Stimulated activated CD4-positive, alpha-beta T cell treated with anti-CD3 and anti-CD28 coated beads, TNF-alpha, amount 100 ng/mL, for 4 hours (primary cell): ENCODE data around the gene ANKRD40CL.
"Not testable (repeated sequence)": the region's sequence is repeated elsewhere in the genome, so short reads cannot be mapped to it uniquely, and the experiment has no call there.

Source experiments
- DNase-seq, 3 experiments: peaks; one replicate each; pipeline ENCODE4 v3.0.0-alpha.2; 2020; ENCODE audit warnings: low read depth in 3 of 3

Gene ANKRD40CL, protein sequence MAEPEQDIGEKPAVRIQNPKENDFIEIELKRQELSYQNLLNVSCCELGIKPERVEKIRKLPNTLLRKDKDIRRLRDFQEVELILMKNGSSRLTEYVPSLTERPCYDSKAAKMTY

DNA sequence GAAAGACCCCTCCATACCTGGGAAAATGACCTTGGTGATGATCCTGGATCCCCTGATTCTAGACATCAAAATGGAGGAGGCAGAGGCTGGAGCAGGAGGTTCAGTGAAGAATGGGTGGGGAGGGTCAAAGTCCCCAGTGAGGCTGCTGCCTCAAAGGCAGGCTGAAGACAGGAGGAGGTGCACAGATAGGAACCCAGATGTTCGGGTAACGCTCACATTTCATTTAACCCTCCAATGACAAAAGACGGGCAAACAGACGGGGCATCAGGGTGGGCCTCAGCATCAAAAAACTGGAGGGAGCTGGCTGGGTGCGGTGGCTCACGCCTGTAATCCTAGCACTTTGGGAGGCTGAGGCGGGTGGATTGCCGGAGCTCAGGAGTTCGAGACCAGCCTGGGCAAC is at the start of gene ANKRD40CL:
Gene ANKRD40CL (minus strand): TSS at position 73 of the 400 bp plus-strand sequence. CDS start 605 bp downstream, outside the sequence.
- DNase-seq: no peak

DNA sequence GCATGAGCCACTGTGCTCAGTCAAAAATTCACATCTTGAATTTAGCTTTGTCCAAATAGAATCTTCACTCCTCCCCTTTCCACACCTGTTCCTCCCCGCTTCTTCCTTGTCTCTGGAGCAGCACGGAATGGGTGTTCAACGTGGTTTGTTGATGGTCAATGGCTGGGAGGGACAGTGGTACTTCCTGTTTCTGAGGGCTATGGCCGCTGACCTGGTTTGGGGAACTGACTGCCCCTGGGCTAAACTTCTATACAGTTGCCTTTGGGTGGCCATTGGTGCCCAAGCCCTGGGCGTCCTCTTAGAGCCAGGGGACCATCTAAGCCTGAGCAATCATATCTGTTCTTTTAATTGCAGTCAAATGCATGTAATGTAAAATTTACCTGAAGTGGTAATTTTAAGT is 49.0 kb upstream of the ANKRD40CL start:
- no peak for DNase-seq

DNA sequence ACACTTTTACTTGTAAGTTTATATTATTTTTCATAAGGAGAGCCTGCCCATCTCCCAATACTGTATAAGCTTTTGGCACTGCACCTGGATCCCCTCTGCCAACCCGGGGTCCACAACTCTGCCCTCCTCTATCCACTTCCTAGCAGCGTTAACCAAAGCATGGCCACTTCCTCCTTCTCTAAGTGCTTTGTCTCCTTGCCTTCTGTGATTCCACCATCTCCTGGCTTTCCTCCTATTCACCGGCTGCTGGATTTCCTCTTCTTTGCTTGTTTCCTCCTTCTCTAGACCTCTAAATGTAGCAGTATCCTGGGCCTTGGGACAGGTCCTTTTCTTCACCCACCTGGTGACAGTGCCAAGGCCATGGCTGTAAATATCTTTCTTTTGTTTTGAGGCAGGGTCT is 48.1 kb upstream of the ANKRD40CL start:
- no peak for DNase-seq

DNA sequence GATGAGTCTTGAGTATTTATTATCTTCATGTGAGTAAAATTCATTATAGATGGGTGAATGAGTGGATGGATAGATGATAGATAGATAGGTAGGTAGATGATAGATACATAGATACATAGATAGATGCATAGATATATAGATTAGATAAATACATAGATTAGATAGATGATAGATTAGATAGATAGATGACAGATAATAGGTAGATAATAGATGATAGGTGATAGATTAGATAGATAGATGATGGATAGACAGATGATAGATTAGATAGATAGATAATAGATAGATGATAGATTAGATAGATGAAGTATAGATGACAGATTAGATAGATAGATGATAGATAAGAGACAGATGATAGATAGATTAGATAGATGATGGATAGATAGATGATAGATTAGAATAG is 46.3 kb upstream of the ANKRD40CL start:
- DNase-seq: no peak

DNA sequence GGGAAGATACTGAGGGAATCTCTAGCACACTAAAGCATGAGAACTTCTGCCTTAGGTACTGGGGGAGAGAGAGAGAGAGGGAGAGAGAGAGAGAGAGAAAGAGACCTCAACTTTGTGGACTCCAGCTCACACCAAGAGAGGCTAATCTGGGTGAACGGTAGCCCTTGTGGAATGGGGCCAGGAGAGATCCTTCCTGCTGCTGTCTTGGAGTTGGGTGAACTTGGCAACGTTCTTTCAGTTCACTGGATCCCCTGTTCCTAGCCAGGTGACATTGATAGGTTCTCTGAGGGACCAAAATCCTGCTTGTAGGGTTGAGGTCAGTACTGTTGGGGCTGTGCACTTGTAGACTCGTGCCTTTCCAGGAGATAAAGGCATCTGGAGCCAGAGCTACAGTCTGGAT is 41.6 kb upstream of the ANKRD40CL start:
- no peak for DNase-seq

DNA sequence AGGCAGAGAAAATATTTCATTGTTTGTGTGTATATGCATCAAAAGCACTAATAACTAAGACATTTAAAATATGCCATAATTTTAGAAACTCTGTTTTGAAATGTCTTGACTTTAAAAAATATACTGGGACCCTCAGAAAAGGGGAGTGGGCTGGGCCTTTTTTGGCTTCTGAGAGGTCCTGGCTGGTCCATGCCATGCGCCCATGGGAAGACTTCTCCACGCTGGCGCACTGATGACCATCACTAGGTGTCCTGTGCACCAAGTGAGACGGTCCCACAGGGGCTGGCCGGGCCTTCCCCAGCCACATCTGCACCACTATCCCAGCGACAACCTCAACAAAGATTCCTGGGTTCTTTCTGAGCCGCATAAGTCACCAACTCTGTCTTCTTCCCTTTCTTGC is 41.1 kb upstream of the ANKRD40CL start:
- no peak for DNase-seq

DNA sequence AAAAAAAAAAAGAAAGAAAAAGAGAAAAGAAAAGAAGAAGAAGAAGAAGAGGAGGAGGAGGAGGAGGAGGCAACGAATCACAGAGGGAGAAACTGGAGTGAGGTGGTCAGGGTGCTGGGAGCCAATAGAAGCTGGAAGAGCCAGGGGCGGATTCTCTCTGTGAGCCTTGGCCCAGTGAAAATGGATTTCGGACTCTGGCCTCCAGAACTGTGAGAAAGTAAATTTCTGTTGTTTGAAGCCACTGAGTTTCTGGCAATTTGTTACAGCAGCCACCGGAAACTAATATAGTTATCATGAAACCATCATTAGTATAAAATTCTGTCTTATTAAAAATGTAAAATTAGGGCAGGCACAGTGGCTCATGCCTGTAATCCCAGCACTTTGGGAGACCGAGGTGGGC is 40.4 kb upstream of the ANKRD40CL start:
- DNase-seq: no peak

DNA sequence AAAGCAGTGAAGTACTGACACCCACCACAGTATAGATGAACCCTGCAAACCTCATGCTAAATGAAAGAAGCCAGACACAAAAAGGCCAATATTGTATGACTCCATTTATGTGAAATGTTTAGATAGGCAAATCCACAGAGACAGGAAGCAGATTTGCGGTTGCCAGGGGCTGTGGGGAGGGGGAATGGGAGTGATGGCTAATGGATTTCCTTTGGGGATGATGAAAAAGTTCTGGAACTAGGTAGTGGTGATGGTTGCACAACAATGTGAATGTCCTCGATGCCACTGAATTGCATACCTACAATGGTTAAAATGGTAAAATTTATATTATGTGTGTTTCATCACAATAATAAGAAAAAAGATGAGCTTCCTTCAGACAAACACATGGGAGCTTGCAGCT is 39.7 kb upstream of the ANKRD40CL start:
- no peak for DNase-seq

DNA sequence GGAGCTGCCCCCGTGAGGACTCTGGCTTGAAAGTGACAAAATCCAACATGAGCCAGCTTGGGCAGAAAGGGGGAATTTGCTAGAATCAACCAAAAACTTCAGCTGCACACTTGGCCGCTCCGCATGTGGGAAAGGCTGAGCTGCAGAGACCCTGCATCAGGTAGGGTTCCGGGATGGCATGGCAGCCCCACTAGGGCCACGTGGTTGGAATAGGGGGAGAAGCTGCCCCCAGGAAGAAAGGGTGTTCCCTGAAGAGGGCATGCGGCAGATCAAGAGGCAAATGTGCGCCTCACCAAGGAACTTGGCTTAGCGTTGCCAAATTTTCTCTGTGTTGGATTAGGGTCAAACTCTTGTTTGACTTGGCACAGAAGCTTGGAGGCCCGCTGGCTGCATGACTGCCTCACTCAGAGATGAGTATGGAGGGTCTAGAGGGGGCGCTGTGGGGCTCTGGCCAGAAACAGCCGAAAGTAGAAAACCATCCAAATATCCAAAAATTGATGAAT is 38.9 kb upstream of the ANKRD40CL start:
- no peak for DNase-seq

DNA sequence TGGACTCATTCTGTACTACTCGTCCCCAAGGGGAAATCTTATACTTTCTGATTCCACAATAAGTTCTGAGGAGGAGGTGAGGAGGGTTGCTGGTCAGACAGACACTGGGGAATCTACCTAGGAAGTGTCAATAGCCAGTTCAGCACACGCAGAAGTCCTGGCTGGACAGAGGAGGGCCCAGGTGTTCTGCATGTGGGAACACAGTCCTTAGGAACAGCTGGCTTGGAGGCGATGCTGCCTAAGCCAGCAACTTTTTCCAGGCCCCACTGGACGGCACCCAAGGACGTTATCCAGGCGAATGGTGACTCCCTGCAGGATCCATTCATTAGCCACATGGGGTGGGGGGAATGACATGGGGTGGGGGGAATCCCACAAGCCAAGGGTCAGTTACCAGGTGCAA is 38.2 kb upstream of the ANKRD40CL start:
- DNase-seq: no peak

DNA sequence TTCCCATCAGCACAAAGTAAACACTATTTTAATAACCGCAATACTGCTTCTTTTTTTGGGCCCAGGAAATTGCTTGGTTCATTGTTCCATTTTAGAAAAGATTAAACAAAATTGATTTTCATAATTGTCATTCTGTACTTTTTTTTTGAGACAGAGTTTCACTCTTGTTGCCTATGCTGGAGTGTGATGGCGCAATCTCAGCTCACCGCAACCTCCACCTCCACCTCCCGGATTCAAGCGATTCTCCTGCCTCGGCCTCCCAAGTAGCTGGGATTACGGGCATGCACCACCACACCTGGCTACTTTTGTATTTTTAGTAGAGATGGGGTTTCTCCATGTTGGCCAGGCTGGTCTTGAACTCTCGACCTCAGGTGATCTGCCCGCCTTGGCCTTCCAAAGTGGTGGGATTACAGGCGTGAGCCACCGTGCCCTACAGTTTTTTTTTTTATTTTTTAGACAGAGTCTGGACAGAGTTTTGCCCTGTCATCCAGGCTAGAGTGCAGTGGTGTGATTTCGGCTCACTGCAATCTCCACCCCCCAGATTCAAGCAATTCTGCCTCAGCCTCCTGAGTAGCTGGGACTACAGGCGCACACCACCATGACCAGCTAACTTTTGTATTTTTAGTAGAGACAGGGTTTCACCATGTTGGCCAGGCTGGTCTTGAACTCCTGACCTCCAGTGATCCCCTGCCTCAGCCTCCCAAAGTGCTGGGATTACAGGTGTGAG is 37.6 kb upstream of the ANKRD40CL start:
- not testable (repeated sequence) for DNase-seq

DNA sequence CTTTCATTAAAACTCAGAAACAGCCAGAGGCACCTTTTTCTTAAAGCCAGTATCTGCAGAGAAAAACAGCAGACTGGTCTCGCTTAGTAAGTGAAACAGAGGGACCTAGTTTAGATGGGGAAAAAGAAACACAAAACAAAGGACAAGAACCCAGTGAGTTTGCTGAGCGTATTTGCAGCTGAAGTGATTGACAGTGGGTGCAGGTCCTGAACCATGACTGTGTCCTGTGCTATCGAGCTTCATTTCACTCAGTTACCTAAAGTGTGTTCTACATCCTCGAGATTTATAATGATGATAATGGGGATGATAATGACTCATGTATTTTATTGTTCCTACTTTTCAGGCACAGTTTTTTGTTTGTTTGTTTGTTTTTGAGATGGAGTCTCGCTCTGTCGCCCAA is 36.4 kb upstream of the ANKRD40CL start:
- DNase-seq: no peak

DNA sequence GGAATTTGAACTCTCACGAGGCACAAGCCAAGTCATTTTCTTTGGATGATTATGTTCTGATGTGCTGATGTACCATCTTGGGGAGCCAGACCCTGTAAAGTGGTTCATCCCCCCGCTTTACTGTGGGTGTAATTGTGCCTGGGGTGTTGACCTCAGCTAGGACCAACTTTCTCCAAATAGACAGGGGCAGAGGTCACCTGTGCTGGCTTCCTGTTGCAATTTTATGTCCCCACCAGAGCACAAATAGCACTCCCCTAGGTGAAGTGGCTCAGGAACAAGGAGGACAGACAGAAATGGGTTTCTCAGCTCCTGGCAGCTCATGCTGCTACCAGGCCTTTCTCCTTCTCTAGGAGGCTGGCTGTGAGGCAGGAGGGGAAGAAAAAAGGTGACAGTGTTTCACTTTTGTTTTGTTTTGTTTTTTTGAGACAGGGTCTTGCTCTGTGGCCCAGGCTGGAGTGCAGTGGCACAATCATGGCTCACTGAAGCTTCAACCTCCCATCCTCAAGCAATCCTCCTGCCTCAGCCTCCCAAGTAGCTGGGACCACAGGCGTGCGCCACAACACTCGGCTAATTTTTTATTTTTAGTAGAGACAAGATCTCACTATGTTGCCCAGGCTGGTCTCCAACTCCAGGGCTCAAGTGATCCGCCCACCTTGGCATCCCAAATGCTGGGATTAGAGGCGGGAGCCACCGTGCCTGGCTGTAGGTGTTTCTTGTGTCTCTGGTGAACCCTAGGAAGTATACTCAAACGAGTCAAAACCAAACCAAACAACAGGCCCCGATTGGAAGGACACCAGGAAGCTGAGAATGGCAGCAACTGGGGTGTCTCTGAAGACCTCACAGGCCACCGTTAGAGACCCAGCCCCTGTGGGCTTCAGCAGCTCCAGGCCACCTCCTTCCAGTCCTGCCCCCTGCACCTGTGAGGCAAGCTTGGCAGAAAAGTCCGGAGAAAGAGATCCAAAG is 35.6 kb upstream of the ANKRD40CL start:
- no peak for DNase-seq

DNA sequence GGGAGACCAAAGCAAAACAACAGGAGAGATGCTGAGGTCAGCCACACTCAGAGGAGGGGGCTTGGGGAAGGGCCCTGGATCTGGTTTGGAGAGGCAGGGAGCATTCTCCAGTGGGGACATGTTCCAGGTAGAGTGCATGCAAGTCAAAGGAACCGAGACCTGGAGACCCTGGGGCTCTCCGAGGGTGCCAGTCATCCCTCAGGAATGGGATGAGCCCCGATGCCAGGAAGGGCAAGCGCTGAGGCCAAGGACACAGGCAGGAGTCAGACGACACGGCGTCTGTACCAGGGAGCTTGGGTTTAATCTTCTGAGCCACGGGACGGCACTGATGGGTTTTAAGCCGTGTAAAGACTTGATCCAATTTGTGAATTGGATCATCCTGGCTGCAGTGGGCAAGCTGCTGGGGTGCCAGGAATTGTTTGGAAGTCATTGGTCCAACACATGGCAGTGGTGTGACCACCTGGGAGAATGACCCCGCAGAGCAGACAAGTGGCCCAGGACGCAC is 32.9 kb upstream of the ANKRD40CL start:
- no peak for DNase-seq

DNA sequence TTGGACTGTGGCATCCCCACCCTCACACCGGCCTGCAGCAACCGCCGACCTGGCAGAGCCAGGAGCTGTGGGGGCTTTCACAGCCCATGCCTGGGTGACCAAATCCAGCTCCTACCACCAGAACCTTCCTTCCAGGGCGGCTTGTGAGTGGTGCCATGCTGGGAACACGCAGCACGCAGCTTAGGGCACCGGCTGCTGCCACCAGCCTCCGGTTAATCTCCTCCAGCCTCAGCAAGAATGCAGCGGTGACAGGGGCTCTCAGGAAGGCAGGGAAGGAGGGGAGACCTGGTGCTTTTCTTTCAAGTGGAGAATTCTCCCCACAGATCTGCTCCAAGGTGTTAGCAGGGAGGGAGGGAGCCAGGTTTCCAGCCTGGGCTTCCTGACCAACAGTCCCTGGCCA is 32.3 kb upstream of the ANKRD40CL start:
- no peak for DNase-seq

DNA sequence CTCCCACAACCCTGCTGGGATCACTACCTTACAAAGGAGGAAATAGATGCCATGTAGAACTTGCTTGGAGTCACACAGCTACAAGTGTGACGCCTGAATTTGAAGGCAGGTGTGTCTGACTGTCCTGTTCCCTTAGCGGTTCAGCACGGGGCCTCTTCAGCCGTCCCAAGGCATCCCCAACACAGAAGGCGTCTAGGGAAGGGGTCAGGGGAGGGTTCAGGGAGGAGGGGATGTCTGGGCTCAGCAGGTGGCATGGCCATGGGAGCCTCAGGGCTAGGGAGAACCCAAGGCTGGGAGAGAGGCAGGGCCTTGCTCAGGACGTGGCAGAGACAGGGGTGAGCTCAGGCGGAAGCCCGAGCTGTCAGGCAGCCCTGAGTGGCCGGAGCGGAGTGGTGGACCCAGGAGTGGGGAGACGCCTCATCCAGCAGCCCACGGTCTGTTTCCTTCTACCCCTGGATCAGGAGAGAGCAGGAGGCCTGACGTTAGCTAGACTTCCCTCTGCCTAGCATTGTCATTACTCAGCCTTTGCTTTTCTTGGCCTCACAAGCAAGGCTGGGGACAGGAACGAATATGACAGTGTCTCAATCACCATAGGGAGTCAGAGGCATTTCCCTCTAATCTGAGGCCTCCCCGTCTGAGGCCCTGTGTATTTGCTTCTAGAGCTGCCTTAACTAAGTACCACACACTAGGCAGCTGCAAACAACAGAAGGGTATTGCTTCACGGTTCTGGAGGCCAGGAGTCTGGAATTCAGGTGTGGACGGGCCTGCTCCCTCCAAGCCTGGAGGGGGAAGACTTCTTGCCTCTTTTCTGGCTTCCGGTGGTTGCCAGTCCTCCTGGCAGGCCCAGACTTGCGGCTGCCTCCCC is 31.3 kb upstream of the ANKRD40CL start:
- no peak for DNase-seq

DNA sequence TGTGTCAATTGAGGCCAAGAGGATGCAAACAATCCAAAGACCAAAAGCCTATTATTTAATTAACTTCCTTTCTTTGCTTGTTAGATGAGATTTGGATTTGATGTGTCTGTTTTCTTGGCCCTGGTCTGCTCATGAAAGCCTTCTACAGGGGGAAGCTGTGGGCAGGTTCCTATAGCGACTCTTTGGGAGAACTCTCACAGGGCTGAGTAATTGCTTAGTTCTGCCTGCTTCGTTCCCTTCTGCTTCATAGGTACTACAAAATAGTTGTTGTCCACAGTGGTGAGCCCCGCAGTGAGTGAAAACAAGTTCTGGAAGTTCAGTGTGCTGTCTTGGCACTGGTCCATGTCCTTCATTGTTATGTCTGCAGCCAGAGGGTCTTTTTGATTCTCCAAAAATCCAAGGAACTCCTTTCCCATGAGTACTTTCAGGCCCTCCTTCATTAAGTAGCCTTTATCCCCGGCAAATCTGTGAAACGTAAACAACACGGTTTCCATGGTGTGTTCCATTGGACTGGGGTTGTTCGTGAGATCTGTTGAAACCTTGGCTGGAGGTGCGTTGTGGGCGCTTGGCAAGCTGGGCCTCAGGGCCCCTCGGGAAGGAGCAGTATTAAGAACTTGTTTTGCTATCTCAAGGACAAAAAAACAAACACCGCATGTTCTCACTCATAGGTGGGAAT is 30.0 kb upstream of the ANKRD40CL start:
- no peak for DNase-seq

DNA sequence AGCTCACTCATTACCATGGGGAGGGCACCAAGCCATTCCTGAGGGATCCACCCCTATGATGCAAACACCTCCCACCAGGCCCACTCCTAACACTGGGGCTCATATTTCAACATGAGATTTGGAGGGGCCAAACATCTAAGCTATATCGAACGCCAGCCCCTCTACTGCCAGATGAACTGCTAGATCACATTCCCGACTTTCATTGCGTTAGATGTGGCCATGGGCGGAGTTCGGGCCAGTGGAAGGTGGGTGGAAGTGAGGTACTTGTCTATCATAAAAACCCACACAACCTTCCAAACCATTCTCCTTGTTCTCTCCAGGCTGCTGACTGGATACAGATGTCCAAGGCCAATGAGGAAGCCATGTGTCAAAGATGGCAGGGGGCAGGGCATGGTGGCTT is 27.0 kb upstream of the ANKRD40CL start:
- no peak for DNase-seq

DNA sequence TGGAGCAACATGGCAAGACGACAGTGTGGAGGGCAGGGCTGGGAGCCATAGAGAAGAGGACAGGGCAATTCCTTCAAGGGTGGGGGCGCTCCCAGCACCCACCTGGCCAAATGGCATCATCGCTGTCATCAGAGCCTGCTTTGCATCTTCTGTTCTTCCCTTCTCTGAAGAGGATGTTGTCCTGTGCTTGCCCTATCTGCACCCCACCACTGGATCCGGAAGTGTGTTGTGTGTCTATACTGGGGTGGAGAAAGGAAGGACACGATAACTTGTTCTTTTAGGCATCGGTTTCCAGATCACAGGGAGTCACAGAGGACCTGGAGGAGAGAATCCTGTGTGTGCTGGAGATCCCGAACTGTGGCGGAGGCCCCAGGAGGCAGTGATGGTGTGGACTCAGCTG is 25.7 kb upstream of the ANKRD40CL start:
- DNase-seq: no peak

DNA sequence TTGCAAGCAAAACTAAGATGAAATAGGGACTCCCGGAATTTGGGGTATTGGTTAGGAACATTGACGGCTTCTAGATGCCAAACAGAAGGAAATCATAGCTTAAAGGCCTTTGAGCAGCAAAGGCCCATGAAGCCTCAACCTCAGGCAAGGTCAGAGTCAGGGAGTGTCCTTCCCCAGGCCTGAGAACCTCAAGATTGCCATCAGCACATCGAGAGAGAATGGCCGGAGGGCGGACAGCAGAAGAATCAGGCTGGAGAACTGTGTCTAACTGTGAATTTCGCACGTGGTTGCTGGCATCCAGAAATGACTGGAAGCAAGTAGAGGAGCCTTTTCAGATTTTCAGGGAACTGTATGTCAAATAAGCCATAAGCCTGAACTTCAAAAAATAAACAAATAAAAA is 24.8 kb upstream of the ANKRD40CL start:
- DNase-seq: no peak

DNA sequence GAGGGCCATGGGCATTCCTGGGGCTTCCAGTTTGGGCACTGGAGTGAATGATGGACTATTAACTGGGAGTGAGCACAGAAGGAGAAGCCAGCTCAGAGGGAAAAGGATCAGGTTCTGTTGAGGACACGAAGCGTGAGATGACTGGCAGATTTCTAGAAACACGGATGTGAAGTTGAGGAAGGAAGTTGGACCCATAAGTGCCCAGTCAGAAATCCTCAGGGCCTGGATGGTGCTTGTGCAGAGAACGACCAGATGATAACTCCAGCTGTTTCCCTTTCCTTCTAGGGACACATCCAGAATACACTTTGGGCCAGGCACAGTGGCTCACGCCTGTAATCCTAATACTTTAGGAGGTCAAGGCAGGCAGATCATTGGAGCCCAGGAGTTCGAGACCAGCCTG is 23.3 kb upstream of the ANKRD40CL start:
- no peak for DNase-seq
